Measurements from ENCODE around the gene PADI4.

PADI4 gene

GRCh38 chr1:17350928-17351446, 43.0 kb downstream of the PADI4 start:
- DNase-seq, result no peak

- no peak for DNase-seq
These were observed 43.8 kb downstream of the PADI4 start for GRCh38 chr1:17351598-17352324.

GRCh38 chr1:17352419-17352909, 44.5 kb downstream of the PADI4 start:
- DNase-seq, result no peak

- no peak for DNase-seq
These were observed 47.9 kb downstream of the PADI4 start for GRCh38 chr1:17355898-17356297.

GRCh38 chr1:17356387-17357026, 48.5 kb downstream of the PADI4 start:
- DNase-seq, result no peak

GRCh38 chr1:17358557-17358956, 50.6 kb downstream of the PADI4 start:
- DNase-seq, result no peak

- DNase-seq, result no peak
These were observed 51.0 kb downstream of the PADI4 start for GRCh38 chr1:17359031-17359430.

- no peak for DNase-seq
These were observed 51.8 kb downstream of the PADI4 start for GRCh38 chr1:17359808-17360207.

GRCh38 chr1:17360272-17360956, 52.4 kb downstream of the PADI4 start:
- DNase-seq, result no peak

GRCh38 chr1:17361687-17362086, 53.7 kb downstream of the PADI4 start:
- no peak for DNase-seq

- DNase-seq, result no peak
These were observed 55.4 kb downstream of the PADI4 start for GRCh38 chr1:17363351-17363750.

GRCh38 chr1:17363771-17364170, 55.8 kb downstream of the PADI4 start:
- DNase-seq, result no peak

- DNase-seq, result peak; percentile 69
These were observed 57.3 kb downstream of the PADI4 start for GRCh38 chr1:17365293-17365692.

- no peak for DNase-seq
These were observed 61.5 kb downstream of the PADI4 start for GRCh38 chr1:17369466-17369865.

GRCh38 chr1:17370618-17371017, 62.6 kb downstream of the PADI4 start:
- no peak for DNase-seq

- no peak for DNase-seq
These were observed 63.9 kb downstream of the PADI4 start, which contains the start of gene PADI6 for GRCh38 chr1:17371896-17372295. Gene PADI6, plus strand, starts transcription at chr1:17372196. Its CDS starts 50 bp downstream, at chr1:17372246.

- DNase-seq, result no peak
These were observed 65.0 kb downstream of the PADI4 start for GRCh38 chr1:17372955-17373354.

GRCh38 chr1:17375651-17376050, 67.7 kb downstream of the PADI4 start:
- no peak for DNase-seq

GRCh38 chr1:17377325-17377953, 69.4 kb downstream of the PADI4 start:
- DNase-seq, result no peak

- peak; percentile 28 for DNase-seq
These were observed 73.2 kb downstream of the PADI4 start for GRCh38 chr1:17381161-17381560.

GRCh38 chr1:17392199-17392740, 84.3 kb downstream of the PADI4 start:
- DNase-seq, result peak; percentile 7

- DNase-seq, result peak; percentile 78
These were observed 85.2 kb downstream of the PADI4 start for GRCh38 chr1:17393230-17393629.
